Activated T-cell treated with anti-CD3 and anti-CD28 coated beads, Interleukin-2, amount 50 U/mL, for 72 hours (primary cell): ENCODE results near the gene TRPC4. TPM values are rescaled to one million over a fixed set of nuclear protein-coding genes. Genes with fewer than 3 reads are reported as not detected.
"Not testable (repeated sequence)": the region's sequence is repeated elsewhere in the genome, so short reads cannot be mapped to it uniquely, and the experiment has no call there.

Source experiments
- ATAC-seq, 2 donors: fragments of 150-1000 bp; cut with Tn5 transposase; replicated peaks in 1 of 2; 2 replicates each; pipeline ENCODE4 v1.10.0; 2021; ENCODE audit warnings: moderate library complexity in 2 of 2, mild to moderate bottlenecking in 1 of 2
- DNase-seq, 2 donors: peaks; one replicate each; pipeline ENCODE4 v3.0.0; 2021 to 2022; ENCODE audit warnings: mixed read lengths in 1 of 2
- H3K27ac Mint-ChIP-seq: one replicate; pipeline ENCODE4 v1.8.0; 2022; ENCODE audit warnings: mild to moderate bottlenecking, moderate library complexity, mixed read lengths
- H3K27me3 Mint-ChIP-seq: one replicate; pipeline ENCODE4 v1.8.0; 2022; ENCODE audit warnings: low read depth, mixed read lengths
- H3K36me3 Mint-ChIP-seq, 2 donors: one replicate each; pipeline ENCODE4 v1.8.0; 2022; ENCODE audit warnings: mixed read lengths in 2 of 2, mild to moderate bottlenecking in 1 of 2; ENCODE audit not compliant: insufficient read depth in 2 of 2
- H3K4me1 Mint-ChIP-seq: one replicate; pipeline ENCODE4 v1.8.0; 2022; ENCODE audit warnings: low read depth, mixed read lengths
- H3K4me3 Mint-ChIP-seq, 2 donors: one replicate each; pipeline ENCODE4 v1.8.0; 2022; ENCODE audit warnings: mild to moderate bottlenecking in 2 of 2, mixed read lengths in 2 of 2, moderate library complexity in 2 of 2
- H3K9me3 Mint-ChIP-seq, 2 donors: one replicate each; pipeline ENCODE4 v1.8.0; 2022; ENCODE audit warnings: mixed read lengths in 2 of 2
- total RNA-seq, 2 donors: library from RNA; stranded (reverse); gene quantifications; one replicate each; pipeline ENCODE4 v1.2.3, GENCODE V29; 2022

TRPC4 gene
- total RNA-seq, 2 donors from 2014 or later, result not detected

GRCh38 chr13:37597477-37598025 lies 272.0 kb downstream of the TRPC4 start:
- no peak for DNase-seq
- no peak overlapping the region for H3K27ac Mint-ChIP-seq
- no peak for ATAC-seq
- no peaks in the 10 kb centered on the region for H3K9me3 Mint-ChIP-seq
- no peak overlapping the region for H3K4me3 Mint-ChIP-seq
- no peaks in the 10 kb centered on the region for H3K27me3 Mint-ChIP-seq
- no peaks in the 10 kb centered on the region for H3K4me1 Mint-ChIP-seq
- H3K36me3 Mint-ChIP-seq, result no peaks in the 10 kb centered on the region

DNA sequence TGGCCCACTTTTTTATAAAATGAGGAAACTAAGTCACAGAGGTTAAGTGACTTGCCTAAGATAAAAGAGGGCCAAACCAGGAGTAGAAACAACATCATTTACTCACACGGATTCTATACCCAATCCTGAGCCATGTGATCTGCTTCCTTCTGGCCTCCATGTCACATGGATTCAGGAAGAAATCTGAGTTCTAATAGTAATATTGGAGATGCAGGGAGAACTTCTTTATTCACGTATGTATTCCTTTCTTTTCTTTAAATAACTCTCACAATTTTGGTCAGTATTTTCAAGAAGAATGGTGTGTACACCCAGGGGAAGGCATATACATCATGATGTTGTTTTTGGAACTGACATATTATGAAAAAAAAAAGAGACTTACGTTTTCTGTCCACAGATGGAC lies 272.8 kb downstream of the TRPC4 start:
- Mint-ChIP-seq H3K9me3 (no peaks in the 10 kb centered on the region), H3K4me3 (no peak overlapping the region), H3K27ac (no peak overlapping the region), H3K4me1 (no peaks in the 10 kb centered on the region), H3K27me3 (no peaks in the 10 kb centered on the region), H3K36me3 (no peaks in the 10 kb centered on the region)
- ATAC-seq, result no peak
- DNase-seq, result no peak

GRCh38 chr13:37595162-37595561 lies 274.4 kb downstream of the TRPC4 start:
- H3K27me3 Mint-ChIP-seq, result no peaks in the 10 kb centered on the region
- no peak overlapping the region for H3K27ac Mint-ChIP-seq
- no peaks in the 10 kb centered on the region for H3K9me3 Mint-ChIP-seq
- H3K4me1 Mint-ChIP-seq, result no peaks in the 10 kb centered on the region
- no peaks in the 10 kb centered on the region for H3K36me3 Mint-ChIP-seq
- ATAC-seq (no peak), DNase-seq (no peak)
- no peak overlapping the region for H3K4me3 Mint-ChIP-seq

GRCh38 chr13:37594550-37594949 lies 275.0 kb downstream of the TRPC4 start:
- no peaks in the 10 kb centered on the region for H3K36me3 Mint-ChIP-seq
- ATAC-seq (no peak), DNase-seq (no peak)
- H3K9me3 Mint-ChIP-seq, result no peaks in the 10 kb centered on the region
- H3K27ac Mint-ChIP-seq, result no peak overlapping the region
- H3K4me3 Mint-ChIP-seq, result no peak overlapping the region
- no peaks in the 10 kb centered on the region for H3K4me1 Mint-ChIP-seq
- H3K27me3 Mint-ChIP-seq, result no peaks in the 10 kb centered on the region

DNA sequence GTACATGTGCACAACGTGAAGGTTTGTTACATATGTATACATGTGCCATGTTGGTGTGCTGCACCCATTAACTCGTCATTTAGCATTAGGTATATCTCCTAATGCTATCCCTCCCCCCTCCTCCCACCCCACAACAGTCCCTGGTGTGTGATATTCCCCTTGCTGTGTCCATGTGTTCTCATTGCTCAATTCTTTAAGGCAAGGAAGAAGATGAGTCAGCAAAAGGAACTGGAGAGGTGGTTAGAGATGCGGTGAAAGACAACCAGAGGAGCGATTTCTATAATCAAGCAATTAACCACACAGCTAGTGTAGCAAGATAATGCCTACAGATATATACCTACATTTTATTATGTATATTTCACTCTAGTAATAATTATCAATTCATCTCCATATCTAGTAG lies 280.2 kb downstream of the TRPC4 start:
- not testable (repeated sequence) for H3K27ac Mint-ChIP-seq, ATAC-seq, H3K4me1 Mint-ChIP-seq, H3K4me3 Mint-ChIP-seq, H3K27me3 Mint-ChIP-seq, DNase-seq, H3K9me3 Mint-ChIP-seq, H3K36me3 Mint-ChIP-seq

GRCh38 chr13:37587236-37587635 lies 282.3 kb downstream of the TRPC4 start:
- ATAC-seq (no peak), DNase-seq (no peak)
- Mint-ChIP-seq H3K36me3 (no peaks in the 10 kb centered on the region), H3K27ac (no peak overlapping the region), H3K4me1 (no peaks in the 10 kb centered on the region), H3K27me3 (no peaks in the 10 kb centered on the region), H3K9me3 (peaks cover 0 to 2% of the 10 kb centered on the region in 2 donors), H3K4me3 (no peak overlapping the region)
